ENCODE results near the gene NOD1.

The NOD1 gene

GRCh38 chr7:30479202-30480120 lies 877 bp upstream of the NOD1 start:
- no peaks in the 10 kb centered on the region for H3K9me3 ChIP-seq (ENCODE audit: control insufficient read depth in 2 of 2, low read length in 2 of 2)
- no peaks in the 10 kb centered on the region for H3K36me3 ChIP-seq (ENCODE audit: control insufficient read depth in 2 of 2, insufficient read depth in 2 of 2, low read length in 2 of 2)
- H3K27ac ChIP-seq (ENCODE audit: low read depth in 2 of 2, low read length in 2 of 2), result peak overlapping the region; percentile 92 to 96
- H3K27me3 ChIP-seq (ENCODE audit: control insufficient read depth in 2 of 2, insufficient read depth in 2 of 2, low read length in 2 of 2), result no peaks in the 10 kb centered on the region
- H3K4me3 ChIP-seq (ENCODE audit: low read length in 2 of 2), result peak overlapping the region; percentile 73 to 91
- peak overlapping the region; percentile 82 to 85 for H3K9ac ChIP-seq (ENCODE audit: low read depth in 1 of 2, low read length in 2 of 2)
- H3K4me1 ChIP-seq (ENCODE audit: control insufficient read depth in 2 of 2, insufficient read depth in 2 of 2, low read length in 2 of 2), result peaks cover 24 to 25% of the 10 kb centered on the region in 2 donors

- Histone ChIP-seq H3K9ac (ENCODE audit: low read depth in 1 of 2, low read length in 2 of 2) (peak overlapping the region in 1 of 2 donors; percentile 5), H3K4me3 (ENCODE audit: low read length in 2 of 2) (peak overlapping the region in 1 of 2 donors; percentile 11), H3K9me3 (ENCODE audit: control insufficient read depth in 2 of 2, low read length in 2 of 2) (no peaks in the 10 kb centered on the region), H3K27ac (ENCODE audit: low read depth in 2 of 2, low read length in 2 of 2) (no peak overlapping the region), H3K36me3 (ENCODE audit: control insufficient read depth in 2 of 2, insufficient read depth in 2 of 2, low read length in 2 of 2) (no peaks in the 10 kb centered on the region), H3K4me1 (ENCODE audit: control insufficient read depth in 2 of 2, insufficient read depth in 2 of 2, low read length in 2 of 2) (peaks cover 24 to 26% of the 10 kb centered on the region in 2 donors), H3K27me3 (ENCODE audit: control insufficient read depth in 2 of 2, insufficient read depth in 2 of 2, low read length in 2 of 2) (no peaks in the 10 kb centered on the region)
Observed at GRCh38 chr7:30476459-30477145, 2.0 kb downstream of the NOD1 start.

DNA sequence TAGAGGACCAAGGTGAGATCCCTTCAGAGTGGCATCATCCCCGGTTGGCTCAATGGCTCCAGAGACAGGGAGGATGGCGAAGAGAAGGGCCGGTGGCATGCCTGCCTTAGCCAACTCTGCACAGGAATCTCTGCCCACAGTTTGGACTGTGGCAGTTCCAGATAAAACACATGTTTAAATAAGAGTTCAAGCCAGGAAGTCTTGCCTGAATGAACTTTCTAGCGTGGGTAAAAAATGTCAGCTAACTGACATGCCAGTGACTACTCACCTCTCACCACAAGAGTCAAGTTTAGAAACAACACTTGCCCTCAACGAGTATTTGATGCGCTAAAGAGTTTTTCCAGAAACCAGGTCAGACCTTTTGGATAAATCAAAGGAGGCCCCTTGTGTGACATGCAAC lies 3.0 kb downstream of the NOD1 start:
- Histone ChIP-seq H3K36me3 (ENCODE audit: control insufficient read depth in 2 of 2, insufficient read depth in 2 of 2, low read length in 2 of 2) (no peaks in the 10 kb centered on the region), H3K4me3 (ENCODE audit: low read length in 2 of 2) (no peak overlapping the region), H3K4me1 (ENCODE audit: control insufficient read depth in 2 of 2, insufficient read depth in 2 of 2, low read length in 2 of 2) (peaks cover 30 to 31% of the 10 kb centered on the region in 2 donors), H3K9ac (ENCODE audit: low read depth in 1 of 2, low read length in 2 of 2) (no peak overlapping the region), H3K9me3 (ENCODE audit: control insufficient read depth in 2 of 2, low read length in 2 of 2) (no peaks in the 10 kb centered on the region), H3K27me3 (ENCODE audit: control insufficient read depth in 2 of 2, insufficient read depth in 2 of 2, low read length in 2 of 2) (no peaks in the 10 kb centered on the region), H3K27ac (ENCODE audit: low read depth in 2 of 2, low read length in 2 of 2) (no peak overlapping the region)

- no peaks in the 10 kb centered on the region for H3K36me3 ChIP-seq (ENCODE audit: control insufficient read depth in 2 of 2, insufficient read depth in 2 of 2, low read length in 2 of 2)
- no peaks in the 10 kb centered on the region for H3K9me3 ChIP-seq (ENCODE audit: control insufficient read depth in 2 of 2, low read length in 2 of 2)
- no peak overlapping the region for H3K4me3 ChIP-seq (ENCODE audit: low read length in 2 of 2)
- H3K9ac ChIP-seq (ENCODE audit: low read depth in 1 of 2, low read length in 2 of 2), result no peak overlapping the region
- H3K27ac ChIP-seq (ENCODE audit: low read depth in 2 of 2, low read length in 2 of 2), result no peak overlapping the region
- H3K4me1 ChIP-seq (ENCODE audit: control insufficient read depth in 2 of 2, insufficient read depth in 2 of 2, low read length in 2 of 2), result peaks cover 31 to 36% of the 10 kb centered on the region in 2 donors
- H3K27me3 ChIP-seq (ENCODE audit: control insufficient read depth in 2 of 2, insufficient read depth in 2 of 2, low read length in 2 of 2), result no peaks in the 10 kb centered on the region
Observed at GRCh38 chr7:30474893-30475292, 3.7 kb downstream of the NOD1 start.

GRCh38 chr7:30474485-30474884 lies 4.1 kb downstream of the NOD1 start:
- Histone ChIP-seq H3K27ac (ENCODE audit: low read depth in 2 of 2, low read length in 2 of 2) (no peak overlapping the region), H3K4me1 (ENCODE audit: control insufficient read depth in 2 of 2, insufficient read depth in 2 of 2, low read length in 2 of 2) (peaks cover 34 to 38% of the 10 kb centered on the region in 2 donors)

DNA sequence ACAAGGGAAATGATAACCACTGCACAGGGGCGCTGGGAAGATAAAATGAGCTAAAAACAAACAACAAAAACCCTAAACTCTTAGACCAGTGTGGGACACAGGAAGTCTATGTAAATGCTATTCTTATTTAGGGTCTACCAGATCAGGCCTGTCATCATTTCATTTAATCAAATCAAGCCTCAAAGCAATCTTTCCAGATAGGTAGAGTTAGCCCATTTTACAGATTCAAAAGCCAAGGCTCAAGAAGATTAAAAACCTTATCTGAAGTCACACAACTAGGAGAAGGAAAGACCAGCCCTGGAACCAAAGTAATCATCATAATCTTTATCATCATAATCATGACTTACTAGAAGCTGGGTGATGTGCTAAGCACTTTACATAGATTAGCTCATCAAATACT lies 4.7 kb downstream of the NOD1 start:
- Histone ChIP-seq H3K27me3 (ENCODE audit: control insufficient read depth in 2 of 2, insufficient read depth in 2 of 2, low read length in 2 of 2) (no peaks in the 10 kb centered on the region), H3K4me1 (ENCODE audit: control insufficient read depth in 2 of 2, insufficient read depth in 2 of 2, low read length in 2 of 2) (peaks cover 34 to 37% of the 10 kb centered on the region in 2 donors), H3K4me3 (ENCODE audit: low read length in 2 of 2) (no peak overlapping the region), H3K9ac (ENCODE audit: low read depth in 1 of 2, low read length in 2 of 2) (no peak overlapping the region), H3K36me3 (ENCODE audit: control insufficient read depth in 2 of 2, insufficient read depth in 2 of 2, low read length in 2 of 2) (no peaks in the 10 kb centered on the region), H3K9me3 (ENCODE audit: control insufficient read depth in 2 of 2, low read length in 2 of 2) (no peaks in the 10 kb centered on the region), H3K27ac (ENCODE audit: low read depth in 2 of 2, low read length in 2 of 2) (no peak overlapping the region)

More at GRCh38 chr7:30474485-30474884, 4.1 kb downstream of the NOD1 start:
- Histone ChIP-seq H3K36me3 (ENCODE audit: control insufficient read depth in 2 of 2, insufficient read depth in 2 of 2, low read length in 2 of 2) (no peaks in the 10 kb centered on the region), H3K4me3 (ENCODE audit: low read length in 2 of 2) (no peak overlapping the region), H3K9me3 (ENCODE audit: control insufficient read depth in 2 of 2, low read length in 2 of 2) (no peaks in the 10 kb centered on the region), H3K9ac (ENCODE audit: low read depth in 1 of 2, low read length in 2 of 2) (no peak overlapping the region), H3K27me3 (ENCODE audit: control insufficient read depth in 2 of 2, insufficient read depth in 2 of 2, low read length in 2 of 2) (no peaks in the 10 kb centered on the region)

GRCh38 chr7:30472784-30473775 lies 5.5 kb downstream of the NOD1 start:
- Histone ChIP-seq H3K9me3 (ENCODE audit: control insufficient read depth in 2 of 2, low read length in 2 of 2) (no peaks in the 10 kb centered on the region), H3K27me3 (ENCODE audit: control insufficient read depth in 2 of 2, insufficient read depth in 2 of 2, low read length in 2 of 2) (no peaks in the 10 kb centered on the region), H3K36me3 (ENCODE audit: control insufficient read depth in 2 of 2, insufficient read depth in 2 of 2, low read length in 2 of 2) (no peaks in the 10 kb centered on the region), H3K9ac (ENCODE audit: low read depth in 1 of 2, low read length in 2 of 2) (no peak overlapping the region), H3K4me1 (ENCODE audit: control insufficient read depth in 2 of 2, insufficient read depth in 2 of 2, low read length in 2 of 2) (peaks cover 36 to 38% of the 10 kb centered on the region in 2 donors), H3K4me3 (ENCODE audit: low read length in 2 of 2) (no peak overlapping the region), H3K27ac (ENCODE audit: low read depth in 2 of 2, low read length in 2 of 2) (no peak overlapping the region)

- Histone ChIP-seq H3K4me1 (ENCODE audit: control insufficient read depth in 2 of 2, insufficient read depth in 2 of 2, low read length in 2 of 2) (peaks cover 30 to 33% of the 10 kb centered on the region in 2 donors), H3K27ac (ENCODE audit: low read depth in 2 of 2, low read length in 2 of 2) (no peak overlapping the region)
Observed at GRCh38 chr7:30472081-30472783, 6.4 kb downstream of the NOD1 start.

DNA sequence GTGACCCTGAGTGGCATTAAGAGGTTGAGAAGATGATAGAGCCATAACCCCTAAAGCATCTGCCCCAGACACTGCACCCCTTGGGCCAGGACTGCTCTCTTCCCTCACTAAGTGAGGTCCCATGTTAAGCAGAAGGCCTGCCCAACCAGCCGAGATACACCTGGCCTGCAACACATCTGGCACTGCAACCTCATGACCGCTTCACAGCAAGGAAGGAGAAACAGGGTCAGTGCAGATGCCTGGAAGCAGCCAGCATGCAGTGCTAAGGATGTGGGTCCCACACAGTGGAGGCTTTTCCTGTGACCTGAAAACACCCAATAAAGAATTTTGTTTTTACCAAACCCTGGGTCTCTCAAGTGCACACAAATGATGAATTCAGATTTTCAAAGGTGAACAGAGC lies 7.4 kb downstream of the NOD1 start:
- Histone ChIP-seq H3K4me1 (ENCODE audit: control insufficient read depth in 2 of 2, insufficient read depth in 2 of 2, low read length in 2 of 2) (peaks cover 22 to 25% of the 10 kb centered on the region in 2 donors), H3K27me3 (ENCODE audit: control insufficient read depth in 2 of 2, insufficient read depth in 2 of 2, low read length in 2 of 2) (no peaks in the 10 kb centered on the region), H3K27ac (ENCODE audit: low read depth in 2 of 2, low read length in 2 of 2) (peak overlapping the region in 1 of 2 donors; percentile 35), H3K36me3 (ENCODE audit: control insufficient read depth in 2 of 2, insufficient read depth in 2 of 2, low read length in 2 of 2) (no peaks in the 10 kb centered on the region), H3K4me3 (ENCODE audit: low read length in 2 of 2) (no peak overlapping the region), H3K9ac (ENCODE audit: low read depth in 1 of 2, low read length in 2 of 2) (no peak overlapping the region), H3K9me3 (ENCODE audit: control insufficient read depth in 2 of 2, low read length in 2 of 2) (no peaks in the 10 kb centered on the region)

More at GRCh38 chr7:30472081-30472783, 6.4 kb downstream of the NOD1 start:
- no peaks in the 10 kb centered on the region for H3K9me3 ChIP-seq (ENCODE audit: control insufficient read depth in 2 of 2, low read length in 2 of 2)
- no peak overlapping the region for H3K9ac ChIP-seq (ENCODE audit: low read depth in 1 of 2, low read length in 2 of 2)
- no peaks in the 10 kb centered on the region for H3K27me3 ChIP-seq (ENCODE audit: control insufficient read depth in 2 of 2, insufficient read depth in 2 of 2, low read length in 2 of 2)
- H3K4me3 ChIP-seq (ENCODE audit: low read length in 2 of 2), result no peak overlapping the region
- H3K36me3 ChIP-seq (ENCODE audit: control insufficient read depth in 2 of 2, insufficient read depth in 2 of 2, low read length in 2 of 2), result no peaks in the 10 kb centered on the region
